ENCODE results near the gene PACSIN3. TPM values are rescaled to one million over a fixed set of nuclear protein-coding genes. Genes with fewer than 3 reads are reported as not detected.

Gene PACSIN3
- polyA plus RNA-seq, 1 donor, result 44.7 TPM

DNA sequence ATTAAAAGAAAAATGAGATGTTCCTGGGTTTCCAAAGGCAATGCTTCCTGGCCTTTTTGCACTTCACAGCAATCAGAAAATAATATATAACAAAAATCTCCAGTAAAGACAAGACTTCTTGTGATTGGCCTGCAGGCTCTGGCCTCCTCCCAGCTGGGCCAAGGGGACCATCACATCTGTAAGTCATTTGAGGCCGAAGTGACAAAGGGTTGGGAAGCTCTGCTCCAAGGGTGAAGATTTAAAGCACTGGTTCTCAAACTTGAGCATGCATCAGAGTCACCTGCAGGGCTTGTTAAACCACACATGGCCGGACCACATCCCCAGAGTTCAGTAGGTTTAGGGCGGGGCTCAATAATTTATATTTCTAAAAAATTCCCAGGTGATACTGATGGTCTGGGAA lies 41.7 kb downstream of the PACSIN3 start:
- Histone ChIP-seq H3K4me3 (ENCODE audit: low read length) (no peak overlapping the region), H3K27ac (ENCODE audit: low read length) (no peak overlapping the region), H3K9me3 (ENCODE audit: control insufficient read depth, low read depth, low read length) (no peaks in the 10 kb centered on the region), H3K27me3 (ENCODE audit: control insufficient read depth, insufficient read depth, low read length) (no peaks in the 10 kb centered on the region), H3K36me3 (ENCODE audit: control insufficient read depth, insufficient read depth, low read length) (peaks cover 15% of the 10 kb centered on the region), H3K4me1 (ENCODE audit: control insufficient read depth, insufficient read depth, low read length) (no peaks in the 10 kb centered on the region)
- DNase-seq, result no peak
- no CpG with 5 or more reads among the region's 3 CpGs for WGBS (ENCODE audit: insufficient coverage, low lambda C conversion rate)

DNA sequence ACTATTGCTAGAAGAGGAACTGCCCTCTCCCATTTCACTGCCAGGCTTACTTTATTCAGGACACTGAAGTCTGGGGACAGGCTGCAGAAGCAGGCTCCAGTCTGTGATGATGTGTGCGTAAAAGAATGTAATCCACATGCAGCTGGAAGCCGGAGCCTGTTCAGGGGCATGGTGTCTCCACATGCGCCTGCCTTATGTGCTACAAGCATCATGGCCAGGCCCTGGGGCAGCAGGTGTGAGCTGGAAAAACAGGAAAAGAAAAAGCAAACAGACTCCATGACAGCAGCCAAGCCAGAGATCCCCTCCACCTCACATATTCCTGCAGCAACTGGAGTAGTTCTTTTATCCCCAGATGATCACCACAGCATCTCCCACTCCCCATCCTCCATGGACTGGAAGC lies 42.9 kb downstream of the PACSIN3 start:
- no CpG with 5 or more reads among the region's 3 CpGs for WGBS (ENCODE audit: insufficient coverage, low lambda C conversion rate)
- peak; percentile 47 to 52 for DNase-seq
- H3K4me3 ChIP-seq (ENCODE audit: low read length), result no peak overlapping the region

DNA sequence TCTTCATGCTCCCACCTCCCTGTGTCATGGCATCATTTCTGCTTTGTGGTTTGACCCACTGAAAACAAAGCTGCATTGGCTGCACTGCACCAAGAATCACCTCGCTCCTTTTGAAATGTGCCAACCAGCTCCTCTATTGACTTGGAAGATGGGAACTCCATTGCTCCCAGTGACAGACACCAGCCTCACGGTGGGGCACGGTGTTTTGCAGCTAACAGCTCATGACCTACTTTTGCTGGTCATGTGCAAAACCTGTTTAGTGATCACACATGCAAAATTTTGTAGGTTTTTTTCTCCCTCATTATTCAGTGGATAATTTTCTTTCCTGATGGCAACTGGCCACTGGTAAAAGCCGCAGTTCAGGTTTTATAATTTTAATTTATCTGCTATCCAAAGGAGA lies 46.4 kb downstream of the PACSIN3 start:
- no peaks in the 10 kb centered on the region for H3K27me3 ChIP-seq (ENCODE audit: control insufficient read depth, insufficient read depth, low read length)
- 80% methylated on average over 1 of the region's 4 CpGs for WGBS (ENCODE audit: insufficient coverage, low lambda C conversion rate)

More for the DNA sequence above, 42.9 kb downstream of the PACSIN3 start:
- H3K4me1 ChIP-seq (ENCODE audit: control insufficient read depth, insufficient read depth, low read length), result no peaks in the 10 kb centered on the region
- H3K27ac ChIP-seq (ENCODE audit: low read length), result no peak overlapping the region
- no peaks in the 10 kb centered on the region for H3K27me3 ChIP-seq (ENCODE audit: control insufficient read depth, insufficient read depth, low read length)
- H3K36me3 ChIP-seq (ENCODE audit: control insufficient read depth, insufficient read depth, low read length), result peaks cover 16% of the 10 kb centered on the region
- H3K9me3 ChIP-seq (ENCODE audit: control insufficient read depth, low read depth, low read length), result no peaks in the 10 kb centered on the region

DNA sequence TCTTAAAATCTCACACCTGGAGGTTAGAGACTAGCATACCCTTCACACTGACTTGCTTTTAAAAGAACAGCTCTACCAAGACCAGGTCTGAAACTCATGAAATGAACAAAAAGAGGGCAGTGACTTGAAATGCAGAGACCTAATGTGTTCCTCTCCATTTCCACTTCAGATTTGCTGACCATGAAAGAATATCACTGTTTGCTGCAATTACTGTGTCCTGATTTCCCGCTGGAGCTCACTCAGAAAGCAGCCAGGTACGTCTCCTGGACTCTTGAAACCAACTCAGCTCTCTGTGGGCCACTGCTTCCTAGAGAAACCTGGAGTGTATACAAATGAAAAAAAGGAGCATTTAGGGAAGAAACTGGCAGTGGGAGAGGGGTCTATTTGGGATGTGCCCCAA lies 48.8 kb downstream of the PACSIN3 start:
- no peak for DNase-seq
- no peaks in the 10 kb centered on the region for H3K27me3 ChIP-seq (ENCODE audit: control insufficient read depth, insufficient read depth, low read length)
- H3K9me3 ChIP-seq (ENCODE audit: control insufficient read depth, low read depth, low read length), result no peaks in the 10 kb centered on the region
- peaks cover 17% of the 10 kb centered on the region for H3K36me3 ChIP-seq (ENCODE audit: control insufficient read depth, insufficient read depth, low read length)
- WGBS (ENCODE audit: insufficient coverage, low lambda C conversion rate), result no CpG with 5 or more reads among the region's 2 CpGs
- no peaks in the 10 kb centered on the region for H3K4me1 ChIP-seq (ENCODE audit: control insufficient read depth, insufficient read depth, low read length)
- no peak overlapping the region for H3K4me3 ChIP-seq (ENCODE audit: low read length)
- H3K27ac ChIP-seq (ENCODE audit: low read length), result no peak overlapping the region

More for the DNA sequence above, 46.4 kb downstream of the PACSIN3 start:
- no peak overlapping the region for H3K4me3 ChIP-seq (ENCODE audit: low read length)
- H3K9me3 ChIP-seq (ENCODE audit: control insufficient read depth, low read depth, low read length), result no peaks in the 10 kb centered on the region
- H3K36me3 ChIP-seq (ENCODE audit: control insufficient read depth, insufficient read depth, low read length), result peaks cover 17% of the 10 kb centered on the region
- DNase-seq, result no peak
- H3K27ac ChIP-seq (ENCODE audit: low read length), result no peak overlapping the region
- no peaks in the 10 kb centered on the region for H3K4me1 ChIP-seq (ENCODE audit: control insufficient read depth, insufficient read depth, low read length)

DNA sequence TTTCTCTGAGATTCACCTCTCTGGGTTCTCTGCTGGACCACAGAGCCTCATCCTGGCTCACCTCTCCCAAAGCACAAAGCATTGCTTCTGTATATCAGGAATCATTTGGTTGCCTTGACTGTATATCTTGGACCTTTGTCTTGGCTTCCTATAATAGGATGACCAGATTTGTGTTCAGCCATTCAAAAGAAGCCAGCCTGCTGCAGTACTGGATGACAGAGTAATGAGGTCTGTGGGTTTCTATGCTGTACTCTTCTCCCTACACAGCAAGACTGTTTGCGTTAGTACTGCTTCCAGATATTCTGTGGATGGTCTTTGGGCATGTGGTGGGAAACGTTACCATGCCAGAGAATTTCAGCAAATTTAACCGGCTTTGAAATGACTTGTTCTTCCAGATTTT lies 49.3 kb downstream of the PACSIN3 start:
- WGBS (ENCODE audit: insufficient coverage, low lambda C conversion rate), result no CpG with 5 or more reads among the region's 3 CpGs
- Histone ChIP-seq H3K36me3 (ENCODE audit: control insufficient read depth, insufficient read depth, low read length) (peaks cover 17% of the 10 kb centered on the region), H3K4me3 (ENCODE audit: low read length) (no peak overlapping the region), H3K9me3 (ENCODE audit: control insufficient read depth, low read depth, low read length) (no peaks in the 10 kb centered on the region), H3K27ac (ENCODE audit: low read length) (no peak overlapping the region), H3K4me1 (ENCODE audit: control insufficient read depth, insufficient read depth, low read length) (no peaks in the 10 kb centered on the region), H3K27me3 (ENCODE audit: control insufficient read depth, insufficient read depth, low read length) (no peaks in the 10 kb centered on the region)
- no peak for DNase-seq

DNA sequence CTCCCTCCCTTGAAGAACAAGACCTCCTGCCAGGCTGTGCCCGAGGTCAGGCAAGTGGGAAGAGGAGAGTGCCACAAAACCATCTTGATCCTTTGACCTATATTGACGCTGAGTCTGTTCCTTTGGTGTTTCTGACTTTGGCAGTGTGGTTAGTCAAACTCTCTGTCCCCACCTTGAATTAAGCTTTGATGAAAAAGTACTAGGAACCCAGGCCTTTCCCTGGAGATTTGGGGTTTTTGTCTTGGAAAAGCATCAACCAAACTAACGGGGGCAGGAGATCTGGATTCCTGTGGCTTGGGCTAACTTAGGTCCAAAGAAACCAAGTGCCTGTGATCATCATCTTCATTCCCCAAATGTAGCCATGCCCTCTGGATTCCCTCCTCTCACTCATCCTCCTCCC lies 49.9 kb downstream of the PACSIN3 start:
- Histone ChIP-seq H3K27ac (ENCODE audit: low read length) (no peak overlapping the region), H3K36me3 (ENCODE audit: control insufficient read depth, insufficient read depth, low read length) (peaks cover 17% of the 10 kb centered on the region), H3K4me3 (ENCODE audit: low read length) (no peak overlapping the region), H3K9me3 (ENCODE audit: control insufficient read depth, low read depth, low read length) (no peaks in the 10 kb centered on the region), H3K4me1 (ENCODE audit: control insufficient read depth, insufficient read depth, low read length) (no peaks in the 10 kb centered on the region), H3K27me3 (ENCODE audit: control insufficient read depth, insufficient read depth, low read length) (no peaks in the 10 kb centered on the region)
- WGBS (ENCODE audit: insufficient coverage, low lambda C conversion rate), result 100% methylated on average over 1 of the region's 3 CpGs
- DNase-seq, result no peak

DNA sequence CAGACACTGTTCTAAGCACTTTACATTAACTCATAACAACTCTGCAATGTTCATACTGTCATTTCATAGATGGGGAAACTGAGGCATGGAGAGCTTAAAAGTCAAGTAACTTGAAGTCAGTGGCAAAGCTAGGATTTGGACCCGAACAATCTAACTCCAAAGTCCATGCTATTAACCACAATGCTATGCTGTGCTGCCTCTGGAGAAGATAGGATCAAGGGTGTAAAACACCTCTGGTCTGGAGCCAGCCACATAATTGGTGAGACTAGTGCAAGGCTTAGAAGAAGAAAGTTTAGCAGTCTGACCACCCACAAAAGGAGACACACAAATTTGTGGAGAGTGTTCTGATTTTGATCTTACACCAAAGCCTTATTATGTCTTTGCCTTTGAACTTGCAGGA lies 53.3 kb downstream of the PACSIN3 start:
- no peaks in the 10 kb centered on the region for H3K27me3 ChIP-seq (ENCODE audit: control insufficient read depth, insufficient read depth, low read length)
- no peaks in the 10 kb centered on the region for H3K9me3 ChIP-seq (ENCODE audit: control insufficient read depth, low read depth, low read length)
- H3K4me3 ChIP-seq (ENCODE audit: low read length), result no peak overlapping the region
- no CpG with 5 or more reads among the region's 1 CpG for WGBS (ENCODE audit: insufficient coverage, low lambda C conversion rate)
- DNase-seq, result no peak
- peaks cover 4% of the 10 kb centered on the region for H3K36me3 ChIP-seq (ENCODE audit: control insufficient read depth, insufficient read depth, low read length)
- H3K4me1 ChIP-seq (ENCODE audit: control insufficient read depth, insufficient read depth, low read length), result no peaks in the 10 kb centered on the region
- H3K27ac ChIP-seq (ENCODE audit: low read length), result no peak overlapping the region

DNA sequence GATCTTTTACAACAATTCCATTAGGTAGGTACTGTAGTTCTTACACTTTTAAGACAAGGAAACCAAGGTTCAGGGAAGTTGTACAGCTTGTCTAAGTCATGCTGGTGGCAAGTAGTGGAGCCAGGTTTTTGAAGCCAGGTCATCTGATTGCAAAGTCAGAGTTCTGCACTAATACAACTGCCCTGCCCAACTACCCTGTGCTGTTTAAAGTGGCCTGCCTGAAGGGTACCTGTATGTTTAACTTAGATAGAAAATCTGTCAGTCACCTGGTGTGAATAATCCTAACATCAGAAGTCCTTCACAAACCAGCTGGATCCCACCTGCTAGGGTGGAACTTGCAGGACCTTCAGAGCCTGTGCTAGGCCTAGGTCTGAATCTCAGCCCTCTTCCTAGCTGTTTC lies 53.7 kb downstream of the PACSIN3 start:
- DNase-seq, result no peak

DNA sequence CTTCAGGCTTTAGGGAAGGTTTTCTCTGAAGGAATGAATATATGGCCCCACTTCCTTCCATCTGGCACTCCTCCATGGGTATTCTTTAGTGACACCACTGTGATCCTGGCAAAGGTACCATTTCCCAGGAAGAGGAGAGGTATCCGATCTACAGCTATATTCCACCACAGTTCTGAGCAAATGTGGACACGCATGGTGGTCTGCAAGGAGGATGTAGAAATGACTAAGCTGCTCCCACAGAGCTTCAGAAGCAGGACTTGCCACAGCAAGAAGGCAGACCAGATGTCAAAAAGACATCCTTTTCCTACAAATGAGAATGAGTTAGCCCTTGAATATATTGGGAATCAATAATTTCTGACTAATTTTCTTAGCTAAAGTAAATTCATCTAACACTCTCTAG lies 55.1 kb downstream of the PACSIN3 start:
- H3K4me1 ChIP-seq (ENCODE audit: control insufficient read depth, insufficient read depth, low read length), result no peaks in the 10 kb centered on the region
- no peaks in the 10 kb centered on the region for H3K36me3 ChIP-seq (ENCODE audit: control insufficient read depth, insufficient read depth, low read length)
- no peaks in the 10 kb centered on the region for H3K27me3 ChIP-seq (ENCODE audit: control insufficient read depth, insufficient read depth, low read length)
- H3K9me3 ChIP-seq (ENCODE audit: control insufficient read depth, low read depth, low read length), result no peaks in the 10 kb centered on the region
- H3K4me3 ChIP-seq (ENCODE audit: low read length), result no peak overlapping the region
- no peak for DNase-seq
- no peak overlapping the region for H3K27ac ChIP-seq (ENCODE audit: low read length)
- no CpG with 5 or more reads among the region's 2 CpGs for WGBS (ENCODE audit: insufficient coverage, low lambda C conversion rate)

More for the DNA sequence above, 53.7 kb downstream of the PACSIN3 start:
- Histone ChIP-seq H3K27me3 (ENCODE audit: control insufficient read depth, insufficient read depth, low read length) (no peaks in the 10 kb centered on the region), H3K36me3 (ENCODE audit: control insufficient read depth, insufficient read depth, low read length) (peaks cover 2% of the 10 kb centered on the region), H3K27ac (ENCODE audit: low read length) (no peak overlapping the region), H3K9me3 (ENCODE audit: control insufficient read depth, low read depth, low read length) (no peaks in the 10 kb centered on the region), H3K4me3 (ENCODE audit: low read length) (no peak overlapping the region), H3K4me1 (ENCODE audit: control insufficient read depth, insufficient read depth, low read length) (no peaks in the 10 kb centered on the region)

DNA sequence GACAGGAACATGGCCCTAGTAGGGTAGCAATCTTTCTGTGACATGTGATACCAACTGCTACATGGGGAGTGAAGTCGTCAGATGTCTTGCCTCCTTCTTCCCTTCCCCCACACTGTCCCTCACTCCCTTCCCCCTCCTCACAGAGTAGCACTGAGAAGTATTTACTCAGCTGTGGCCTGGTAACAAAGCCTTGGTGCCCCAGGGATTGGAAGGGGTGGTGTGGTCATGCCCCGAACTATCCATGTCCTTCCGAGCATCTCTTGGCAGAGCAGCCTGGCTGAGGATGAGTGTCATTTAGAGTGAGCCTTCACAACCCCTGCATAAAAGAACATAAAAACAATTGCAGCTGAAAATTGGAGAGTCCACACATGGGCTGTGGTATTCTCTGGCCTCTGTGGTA lies 55.7 kb downstream of the PACSIN3 start:
- DNase-seq, result no peak
- Histone ChIP-seq H3K27me3 (ENCODE audit: control insufficient read depth, insufficient read depth, low read length) (no peaks in the 10 kb centered on the region), H3K4me3 (ENCODE audit: low read length) (no peak overlapping the region), H3K4me1 (ENCODE audit: control insufficient read depth, insufficient read depth, low read length) (no peaks in the 10 kb centered on the region), H3K27ac (ENCODE audit: low read length) (no peak overlapping the region), H3K36me3 (ENCODE audit: control insufficient read depth, insufficient read depth, low read length) (no peaks in the 10 kb centered on the region), H3K9me3 (ENCODE audit: control insufficient read depth, low read depth, low read length) (no peaks in the 10 kb centered on the region)
- no CpG with 5 or more reads among the region's 3 CpGs for WGBS (ENCODE audit: insufficient coverage, low lambda C conversion rate)

Measured in large intestine (tissue), 3 donors.